Measurements from ENCODE around the gene OTOP3.
A peak's percentile ranks its signal among the peaks of the same experiment; 100 is the strongest.

OTOP3 gene

DNA sequence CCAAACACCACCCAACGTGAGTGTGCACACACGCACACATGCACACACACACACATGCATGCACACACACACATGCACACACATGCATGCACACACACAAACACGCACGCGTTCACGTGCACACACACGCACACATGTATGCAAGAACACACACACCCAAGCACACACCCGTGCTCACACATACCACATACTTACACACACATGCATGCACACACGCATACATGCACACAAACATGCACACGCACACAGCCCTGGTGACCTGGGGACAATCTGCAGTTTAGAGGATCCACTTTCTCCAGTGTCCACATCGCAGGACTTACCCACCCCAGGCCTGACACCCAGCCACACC, 18.9 kb upstream of the OTOP3 start:
- DNase-seq (ENCODE audit: low spot score): no peak

DNA sequence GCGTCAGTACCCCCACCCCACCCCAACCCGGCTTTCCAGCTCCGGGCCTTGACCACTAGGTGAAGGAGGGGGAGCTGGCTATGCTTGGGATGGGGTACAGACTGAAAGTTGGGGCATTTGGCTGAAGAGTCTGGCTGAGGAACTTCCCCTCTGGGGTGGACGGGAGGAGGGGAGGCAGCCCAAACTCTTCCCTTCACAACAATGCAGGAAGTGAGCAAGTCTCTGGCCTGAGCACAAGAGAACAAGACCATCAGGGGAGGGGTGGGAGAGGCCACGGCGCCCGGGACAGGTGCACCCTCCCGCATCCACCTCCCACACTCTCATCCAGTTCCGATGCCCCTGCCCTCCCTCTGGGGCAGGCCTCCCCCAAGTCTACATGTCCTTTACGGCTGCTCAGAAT, 18.3 kb upstream of the OTOP3 start:
- DNase-seq (ENCODE audit: low spot score): no peak

DNA sequence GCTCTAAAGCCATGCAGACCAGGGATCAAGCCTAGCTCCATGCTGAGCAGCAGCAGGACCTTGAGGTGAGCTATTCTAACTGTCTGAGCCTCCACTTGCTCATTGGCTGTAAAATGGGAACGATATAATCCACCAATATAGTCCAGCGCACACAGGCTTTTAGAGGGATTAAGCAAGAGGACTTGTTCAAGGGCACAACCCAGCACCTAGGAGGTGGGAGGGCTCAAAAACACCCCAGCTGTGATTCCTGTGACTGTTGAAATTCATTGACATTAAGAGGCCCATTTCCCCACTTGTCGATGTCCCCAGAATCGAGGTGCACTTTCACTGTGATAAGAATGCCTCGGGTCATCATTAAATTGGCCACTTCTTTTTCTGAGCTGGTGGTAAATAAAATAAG, 16.8 kb upstream of the OTOP3 start:
- no peak for DNase-seq (ENCODE audit: low spot score)

DNA sequence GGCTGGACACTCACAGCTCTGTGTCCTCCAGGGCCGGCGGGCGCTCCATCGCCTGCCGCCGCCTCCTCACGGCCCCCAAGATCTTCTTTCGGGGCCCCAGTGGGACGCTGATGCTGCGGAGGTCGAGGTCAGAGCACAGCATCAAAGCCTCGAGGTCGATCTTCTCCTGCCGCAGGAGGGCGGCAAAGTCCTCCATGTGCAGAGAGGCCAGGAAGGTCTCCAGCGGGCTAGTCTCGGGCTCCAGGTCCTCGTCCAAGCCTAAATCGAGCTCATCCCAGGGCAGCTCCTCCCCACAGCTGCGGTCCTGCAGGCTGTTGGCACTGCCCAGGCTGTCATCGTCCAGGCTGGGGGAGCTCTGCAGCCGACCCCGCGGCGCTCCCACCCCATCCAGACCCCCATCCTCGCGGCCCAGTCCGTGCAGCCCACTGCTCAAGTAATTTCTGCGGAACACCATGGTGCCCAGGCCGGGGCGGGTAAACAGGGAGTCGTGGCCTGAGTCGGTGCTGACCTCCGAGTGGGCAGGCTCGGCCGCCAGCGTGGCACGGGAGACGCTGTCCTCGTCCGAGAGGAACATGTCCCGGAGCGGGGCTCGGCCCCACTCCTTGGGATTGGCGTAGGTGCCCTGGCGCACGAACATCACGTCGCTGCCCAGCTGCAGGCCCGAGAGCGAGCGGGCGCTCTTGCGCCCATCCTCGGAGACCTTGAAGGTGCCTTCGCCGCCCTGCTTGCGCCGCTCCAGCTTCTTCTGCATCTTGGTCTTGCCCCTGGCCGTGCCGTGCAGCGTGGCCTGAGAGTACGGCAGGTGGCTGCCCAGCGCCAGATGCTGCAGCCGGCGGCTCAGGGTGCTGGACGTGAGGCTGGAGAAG, 16.0 kb upstream of the OTOP3 start:
- DNase-seq (ENCODE audit: low spot score): peak; percentile 97

DNA sequence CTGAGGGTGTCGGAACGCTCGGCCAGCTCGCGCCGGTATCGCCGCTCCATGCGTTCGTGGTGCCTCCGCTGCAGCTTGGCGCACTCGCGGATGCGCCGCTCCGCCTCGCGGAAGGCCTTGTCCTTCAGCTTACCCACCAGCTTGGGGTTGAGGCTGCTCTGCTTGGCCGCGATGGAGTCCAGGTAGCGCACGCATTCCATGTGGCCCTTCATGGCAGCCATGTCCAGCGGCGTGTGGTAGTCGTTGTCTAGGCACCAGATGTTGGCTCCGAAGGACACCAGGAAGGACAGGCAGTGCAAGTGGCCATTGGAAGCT, 15.4 kb upstream of the OTOP3 start:
- no peak for DNase-seq (ENCODE audit: low spot score)

DNA sequence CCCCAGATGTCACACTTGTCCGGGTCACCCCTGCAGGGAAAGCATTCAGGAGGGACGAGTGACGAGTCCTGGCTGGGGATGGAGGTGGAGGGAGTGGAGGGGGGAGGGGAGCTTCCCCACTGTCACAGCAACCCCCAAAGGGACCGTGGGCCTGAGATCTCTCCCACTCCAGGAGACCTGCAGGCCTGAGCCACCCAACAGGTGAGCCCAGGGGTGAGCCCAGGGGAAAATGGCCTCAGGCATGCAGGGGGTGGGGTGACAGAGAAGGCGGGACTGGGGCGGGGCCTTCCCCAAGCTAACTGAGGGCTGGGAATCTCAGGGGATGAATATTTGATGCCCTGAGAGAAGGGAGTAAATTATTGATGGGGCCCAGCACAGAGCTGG, 15.1 kb upstream of the OTOP3 start:
- DNase-seq (ENCODE audit: low spot score): peak; percentile 64

DNA sequence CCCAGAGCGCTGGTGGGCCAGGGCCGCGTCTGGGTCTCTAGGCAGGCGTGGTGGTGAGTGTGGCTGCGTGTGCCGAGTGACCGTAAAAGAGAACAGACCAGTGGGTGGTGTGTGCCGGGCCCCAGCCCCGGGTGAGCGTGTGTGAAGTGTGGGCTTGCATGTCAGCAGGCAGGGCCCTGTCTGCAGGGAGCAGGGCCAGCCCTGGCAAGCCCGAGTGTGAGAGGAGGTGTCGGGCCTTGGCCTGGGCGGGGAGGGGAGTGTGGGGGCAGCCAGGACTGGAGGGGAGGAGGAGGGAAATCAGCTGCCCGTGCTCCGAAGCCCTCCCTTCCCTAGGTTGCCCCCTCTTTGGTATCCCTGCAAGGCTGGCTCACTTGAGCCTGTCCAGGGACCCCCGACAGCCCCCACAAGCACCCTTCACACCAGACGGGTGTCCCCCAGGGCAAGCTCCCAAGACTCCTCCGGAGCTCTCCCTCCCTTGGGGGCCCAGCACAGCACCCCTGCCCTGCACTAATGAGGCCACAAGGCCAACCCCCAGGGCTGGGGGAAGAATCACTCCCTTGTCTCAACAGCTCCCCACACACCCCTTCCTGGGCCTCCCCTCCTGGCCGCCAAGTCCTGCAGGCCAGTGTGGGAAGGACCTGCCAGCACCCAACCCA, 14.5 kb upstream of the OTOP3 start:
- DNase-seq (ENCODE audit: low spot score): no peak

DNA sequence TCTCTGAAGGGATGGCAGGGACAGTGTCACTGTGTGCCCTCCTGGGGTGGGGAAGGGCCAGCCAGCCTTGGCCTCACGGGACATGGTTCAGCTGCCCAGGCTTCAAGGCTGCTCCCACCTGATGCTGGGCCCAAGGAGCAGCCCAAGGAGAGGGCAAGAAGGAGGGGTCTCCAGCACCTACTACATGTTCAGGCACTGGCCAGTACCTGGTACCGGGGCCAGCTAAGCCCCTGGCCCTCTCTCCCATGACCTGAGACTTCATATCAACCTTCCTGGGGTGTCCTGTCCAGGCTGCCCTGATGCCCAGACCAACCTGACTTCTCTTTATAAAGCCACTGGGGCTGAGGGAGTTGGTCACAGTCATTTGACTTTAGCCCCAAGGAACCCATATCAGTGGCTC, 13.9 kb upstream of the OTOP3 start:
- no peak for DNase-seq (ENCODE audit: low spot score)

DNA sequence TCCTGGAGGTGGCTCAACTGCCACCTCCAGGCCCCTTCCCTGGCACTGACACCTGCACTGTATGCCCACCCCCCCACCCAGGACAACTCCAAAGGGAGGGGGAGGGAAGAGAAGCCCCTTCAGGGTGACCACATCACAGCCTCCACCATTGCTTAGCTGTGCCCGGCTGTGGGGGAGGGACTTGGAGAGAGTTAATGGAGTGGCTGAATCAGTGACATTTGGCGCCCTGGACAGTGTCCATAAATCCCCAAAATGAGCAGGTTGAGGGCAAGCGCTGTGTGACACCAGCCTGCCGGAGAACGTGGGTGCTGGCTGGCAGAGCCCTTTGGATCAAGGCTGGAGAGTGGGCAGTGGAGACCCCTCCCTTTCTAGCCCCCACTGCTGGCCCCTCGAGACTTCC, 13.5 kb upstream of the OTOP3 start:
- no peak for DNase-seq (ENCODE audit: low spot score)

DNA sequence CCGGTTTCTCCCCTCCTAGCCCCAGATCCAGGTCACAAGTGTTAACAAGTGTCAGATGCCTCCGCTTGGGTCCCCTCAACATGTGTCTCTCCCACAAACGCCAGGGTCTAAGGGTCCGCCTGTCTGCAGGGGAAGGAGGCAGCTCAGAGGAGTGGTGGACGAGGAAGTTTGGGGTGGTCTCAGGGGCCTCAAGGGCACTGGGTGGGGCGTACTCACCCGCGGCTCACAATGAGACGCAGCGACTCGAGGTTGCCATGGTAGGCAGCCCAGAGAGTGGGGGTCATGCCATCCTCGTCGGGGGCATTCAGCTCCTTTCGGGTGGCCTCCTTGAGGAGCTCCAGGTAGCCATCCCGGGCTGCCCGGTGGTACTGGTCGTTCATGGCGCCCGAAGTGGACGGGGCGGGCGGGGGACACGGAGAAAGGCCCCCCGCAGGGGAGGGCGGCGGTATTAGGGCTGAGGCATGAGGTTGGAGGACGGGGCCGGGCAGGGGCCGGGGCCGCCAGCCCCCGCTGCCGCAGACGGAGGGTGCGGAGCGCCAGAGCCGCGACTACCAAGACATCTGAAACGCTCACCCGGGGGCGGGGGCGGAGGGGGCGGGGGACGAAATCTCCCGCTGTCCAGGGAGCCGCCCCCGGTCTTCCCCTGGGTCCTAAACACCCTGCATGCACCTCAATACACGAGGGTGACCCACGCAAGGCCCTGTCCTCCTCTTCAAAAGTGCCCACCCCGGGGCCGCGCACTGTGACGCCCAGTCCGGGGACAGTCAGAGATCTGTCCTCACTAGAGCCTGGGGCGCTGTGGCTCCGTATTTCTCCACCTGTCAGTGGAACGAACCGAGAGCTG, 12.8 kb upstream of the OTOP3 start, which contains the start of gene USH1G:
Gene USH1G (minus strand): TSS at position 562 of the 844 bp plus-strand sequence. CDS start 182 bp downstream, at position 380.
- peak; percentile 79 for DNase-seq (ENCODE audit: low spot score)

DNA sequence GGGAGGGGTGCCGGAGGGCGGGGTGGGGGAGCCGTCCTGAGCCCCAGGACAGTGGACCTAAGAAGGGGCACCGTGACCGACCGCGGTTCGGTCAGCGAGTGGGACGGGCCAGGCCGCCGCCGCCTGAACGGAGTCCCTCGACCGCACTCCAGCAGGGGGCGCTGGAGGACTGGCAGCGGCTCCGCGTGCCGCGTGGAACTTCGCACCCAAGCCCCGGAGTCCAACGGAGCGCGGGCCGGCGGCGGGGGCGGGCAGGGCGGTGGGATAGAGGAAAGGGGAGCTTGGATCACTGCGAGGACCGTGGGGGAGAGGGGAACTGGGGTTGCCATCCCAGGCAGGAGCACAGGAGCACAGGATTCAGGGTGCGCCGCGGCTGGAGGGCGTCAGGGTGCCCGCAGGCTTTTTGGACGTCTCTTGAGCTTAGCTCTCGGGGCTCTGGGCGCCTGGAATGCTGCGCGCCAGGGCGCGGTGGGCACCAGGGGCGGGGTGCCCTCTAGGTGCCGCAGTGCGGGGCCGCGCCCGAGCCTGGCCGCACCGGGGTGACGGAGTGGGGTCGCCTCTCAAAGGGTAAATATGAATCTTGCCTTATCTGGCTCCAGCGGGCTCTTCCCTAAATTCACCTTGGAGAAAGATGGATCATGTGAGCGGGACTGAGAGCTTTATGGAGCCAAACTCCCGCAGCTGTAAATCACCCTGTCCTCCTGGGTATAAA, 12.0 kb upstream of the OTOP3 start:
- DNase-seq (ENCODE audit: low spot score): peak; percentile 95

DNA sequence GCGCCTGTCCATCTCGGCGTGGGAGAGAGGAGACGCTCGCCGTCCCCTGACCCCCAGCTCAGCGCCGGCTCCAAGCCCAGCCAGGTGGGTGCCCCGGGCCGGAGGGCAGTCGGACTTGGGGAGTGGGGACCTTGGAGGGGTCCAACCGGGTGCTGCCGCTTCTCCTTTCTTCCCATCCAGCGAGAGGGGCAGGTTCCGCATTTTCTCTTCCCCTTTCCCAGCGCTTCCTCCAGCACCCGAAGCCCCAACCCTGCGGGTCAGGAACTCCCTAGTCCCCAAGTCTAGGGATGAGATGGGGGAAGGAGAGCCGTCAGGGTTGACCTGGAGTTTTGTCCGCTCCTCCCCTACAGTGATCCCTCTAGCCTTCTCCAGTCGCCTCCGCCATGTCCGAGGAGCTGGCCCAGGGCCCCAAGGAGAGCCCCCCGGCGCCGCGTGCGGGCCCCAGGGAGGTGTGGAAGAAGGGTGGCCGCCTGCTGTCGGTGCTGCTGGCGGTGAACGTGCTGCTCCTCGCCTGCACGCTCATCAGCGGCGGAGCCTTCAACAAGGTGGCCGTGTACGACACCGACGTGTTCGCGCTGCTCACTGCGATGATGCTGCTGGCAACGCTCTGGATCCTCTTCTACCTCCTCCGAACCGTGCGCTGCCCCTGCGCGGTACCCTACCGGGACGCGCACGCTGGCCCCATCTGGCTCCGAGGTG, 11.3 kb upstream of the OTOP3 start, which contains the start of gene OTOP2:
Gene OTOP2 (plus strand): TSS at position 24 of the 699 bp plus-strand sequence. CDS start 360 bp downstream, at position 384.
- no peak for DNase-seq (ENCODE audit: low spot score)

DNA sequence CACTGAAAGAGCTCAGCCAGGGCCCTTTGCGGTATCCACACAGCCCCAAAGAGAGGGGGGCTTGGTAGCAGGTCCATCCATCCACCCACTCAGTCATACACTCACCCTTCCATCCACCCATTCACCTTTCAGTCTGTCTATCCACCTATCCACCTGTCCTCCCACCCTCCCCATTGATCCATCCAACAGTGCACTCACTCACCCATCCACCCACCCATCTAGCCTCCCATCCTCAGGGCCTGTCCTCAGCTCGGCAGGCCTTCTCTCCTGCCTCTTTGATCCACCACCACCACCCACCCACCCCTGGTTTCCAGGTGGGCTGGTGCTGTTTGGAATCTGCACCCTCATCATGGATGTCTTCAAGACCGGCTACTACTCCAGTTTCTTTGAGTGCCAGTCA, 10.5 kb upstream of the OTOP3 start:
- DNase-seq (ENCODE audit: low spot score): no peak

DNA sequence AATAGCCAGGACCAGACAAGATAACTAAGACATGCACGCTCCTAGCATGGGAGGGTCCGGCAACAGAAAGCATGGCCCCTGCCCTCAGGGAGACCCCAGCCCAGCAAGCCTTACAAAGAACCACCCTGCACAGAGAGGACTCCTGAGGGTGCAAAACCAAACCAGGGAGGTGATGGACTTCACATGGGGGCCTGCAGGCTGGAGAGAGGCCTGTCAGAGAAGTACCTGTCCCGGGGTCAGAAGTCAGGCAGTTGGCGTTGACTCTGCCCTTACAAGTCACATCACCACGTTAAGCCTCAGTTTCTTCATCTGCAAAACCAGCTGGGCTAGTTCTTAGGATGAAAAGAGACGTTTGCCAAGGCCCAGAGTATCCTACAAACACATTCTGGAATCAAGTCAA, 6.9 kb upstream of the OTOP3 start:
- no peak for DNase-seq (ENCODE audit: low spot score)

DNA sequence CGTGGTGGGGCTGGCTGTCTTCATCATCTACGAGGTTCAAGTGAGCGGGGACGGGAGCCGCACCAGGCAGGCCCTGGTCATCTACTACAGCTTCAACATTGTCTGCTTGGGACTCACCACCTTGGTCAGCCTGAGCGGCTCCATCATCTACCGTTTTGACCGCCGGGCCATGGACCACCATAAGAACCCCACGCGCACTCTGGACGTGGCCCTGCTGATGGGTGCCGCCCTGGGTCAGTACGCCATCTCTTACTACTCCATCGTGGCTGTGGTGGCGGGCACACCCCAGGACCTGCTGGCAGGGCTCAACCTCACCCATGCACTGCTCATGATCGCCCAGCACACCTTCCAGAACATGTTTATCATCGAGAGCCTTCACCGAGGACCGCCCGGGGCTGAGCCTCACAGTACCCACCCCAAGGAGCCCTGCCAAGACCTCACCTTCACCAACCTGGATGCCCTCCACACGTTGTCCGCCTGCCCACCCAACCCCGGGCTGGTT, 5.1 kb upstream of the OTOP3 start:
- DNase-seq (ENCODE audit: low spot score): no peak

DNA sequence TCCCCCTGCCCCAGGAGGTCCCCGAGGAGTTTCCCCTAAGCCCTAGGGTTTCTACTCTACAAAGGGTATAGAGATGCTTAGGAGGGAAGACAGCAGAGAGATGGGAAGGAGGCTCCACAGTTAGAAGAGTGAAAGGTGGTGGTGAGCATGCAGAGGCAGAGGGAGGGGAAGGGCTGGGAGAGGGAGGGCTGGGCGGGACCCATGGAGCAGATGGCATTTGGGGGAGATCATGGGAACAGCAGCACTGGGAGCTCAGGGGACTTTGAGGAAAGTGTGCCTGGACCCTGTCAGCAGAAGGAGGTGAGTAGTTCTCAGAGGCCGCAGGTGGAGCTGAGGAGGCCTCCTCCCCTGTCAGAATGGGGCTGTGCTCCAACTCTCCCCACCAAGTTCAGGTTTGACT, 650 bp upstream of the OTOP3 start:
- no peak for DNase-seq (ENCODE audit: low spot score)

DNA sequence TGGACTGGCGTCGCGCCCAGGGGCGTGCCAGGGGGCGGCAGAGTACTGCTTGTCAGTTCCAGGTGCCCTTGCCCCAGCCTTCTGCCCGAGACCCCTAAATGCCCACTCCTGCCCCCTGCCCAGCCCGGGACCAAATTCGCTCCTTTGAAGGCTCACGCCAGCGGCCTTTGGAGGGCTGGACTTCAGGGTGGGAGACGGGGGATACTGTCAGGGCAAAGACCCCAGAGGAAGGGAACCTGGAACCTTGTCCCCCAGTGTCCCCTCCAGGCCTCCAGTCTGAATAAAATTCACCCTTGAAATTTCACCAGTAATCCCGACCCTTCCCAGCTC, 737 bp downstream of the OTOP3 start:
- no peak for DNase-seq (ENCODE audit: low spot score)

DNA sequence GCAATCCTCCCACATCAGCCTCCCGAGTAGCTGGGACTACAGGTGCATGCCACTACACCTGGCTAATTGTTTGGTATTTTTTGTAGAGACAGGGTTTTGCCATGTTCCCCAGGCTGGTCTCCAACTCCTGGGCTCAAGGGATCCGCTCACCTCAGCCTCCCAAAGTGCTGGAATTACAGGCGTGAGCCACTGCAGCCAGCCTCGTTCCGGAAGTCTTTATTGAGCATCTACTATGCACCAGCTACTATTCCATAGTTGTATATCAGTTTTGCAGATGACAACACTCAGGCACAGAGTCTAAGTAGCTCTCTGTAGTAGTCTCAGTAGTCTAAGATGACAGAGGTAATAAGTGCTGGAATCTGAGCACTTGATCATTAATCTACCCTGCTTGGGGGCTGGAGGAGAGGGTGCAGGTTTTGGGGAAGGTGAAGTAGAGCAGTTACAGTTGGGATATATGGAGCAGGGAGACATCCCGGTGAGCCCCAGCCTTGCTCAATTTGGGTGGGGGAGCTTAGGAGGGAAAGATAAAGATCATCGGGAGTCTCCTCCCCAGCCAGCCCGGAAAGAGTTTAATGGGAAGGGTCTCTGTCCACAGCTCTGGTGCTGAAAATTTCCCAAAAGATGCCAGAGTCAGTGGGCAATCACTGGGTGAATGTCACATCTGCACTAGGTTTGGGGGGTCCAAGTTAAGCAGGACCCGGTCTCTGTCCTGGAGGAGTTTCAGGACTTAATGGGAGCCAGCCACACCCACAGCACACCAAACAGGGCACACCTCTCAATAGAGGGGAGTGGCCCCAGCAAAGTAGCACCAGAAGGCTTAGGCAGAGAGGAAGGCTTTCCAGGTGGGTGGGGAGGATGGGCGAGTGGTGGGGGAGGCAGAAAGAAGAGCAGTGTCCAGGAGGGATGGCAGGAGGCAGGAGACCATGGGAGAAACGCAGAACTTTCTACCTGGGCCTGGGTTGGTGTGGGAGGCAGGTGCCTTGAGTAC, 1.7 kb downstream of the OTOP3 start:
- no peak for DNase-seq (ENCODE audit: low spot score)

DNA sequence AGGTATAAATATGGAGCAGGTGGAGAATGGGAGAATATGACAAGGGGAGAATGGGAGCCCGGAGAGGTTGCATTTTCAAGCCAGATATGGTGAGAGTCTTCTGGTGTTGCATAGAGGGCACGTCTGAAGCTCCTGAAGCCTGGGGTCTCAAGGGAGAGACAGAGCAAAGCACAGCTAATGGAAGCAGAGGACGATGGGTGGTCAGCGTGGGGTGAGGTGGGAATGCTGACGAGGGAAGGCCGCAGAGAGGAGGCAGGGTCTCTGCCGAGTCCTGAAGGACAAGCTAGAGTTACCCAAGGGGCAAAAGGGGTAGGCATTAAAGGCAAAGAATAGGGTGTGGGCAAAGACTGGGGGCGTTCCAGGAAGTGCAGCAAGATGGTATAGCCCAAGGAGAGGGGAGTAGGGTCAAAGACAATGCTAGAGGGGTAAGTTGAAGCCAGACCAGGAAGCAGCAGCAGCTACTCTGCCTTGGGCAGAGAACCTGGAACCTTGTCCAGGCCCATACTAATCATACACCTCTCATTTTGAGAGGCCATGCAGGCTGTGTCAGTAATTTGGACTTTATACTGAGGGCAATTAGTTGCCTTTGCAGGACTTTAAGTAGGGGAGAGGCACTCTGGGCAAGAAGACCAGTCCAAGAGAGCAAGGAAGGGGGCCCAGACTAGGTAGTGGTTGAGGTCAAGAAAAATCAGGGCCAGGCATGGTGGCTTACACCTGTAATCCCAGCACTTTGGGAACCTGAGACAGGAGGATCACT, 2.7 kb downstream of the OTOP3 start:
- DNase-seq (ENCODE audit: low spot score): no peak

DNA sequence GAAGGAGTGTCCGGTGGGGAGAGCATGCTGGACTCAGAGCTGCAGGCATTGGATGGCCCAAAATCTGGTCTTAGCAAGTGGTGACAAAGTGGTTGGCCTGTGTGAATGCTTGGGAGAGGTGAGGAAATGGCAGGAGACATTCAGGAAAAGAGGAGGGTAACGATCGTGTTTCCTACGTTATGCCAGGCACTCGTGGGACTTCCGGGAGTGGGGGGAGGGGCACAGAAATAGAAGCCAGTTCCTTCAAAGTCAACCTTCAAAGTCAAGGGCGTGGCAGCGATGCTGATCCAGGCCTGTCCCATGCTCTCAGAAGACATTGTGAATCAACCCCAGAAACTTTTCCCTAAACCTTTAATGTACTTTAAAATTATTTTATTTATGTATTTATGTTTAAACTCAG, 3.8 kb downstream of the OTOP3 start:
- no peak for DNase-seq (ENCODE audit: low spot score)
